GM19035 (cell line): ENCODE data around the gene CYS1.
"Not testable (repeated sequence)": the region's sequence is repeated elsewhere in the genome, so short reads cannot be mapped to it uniquely, and the experiment has no call there.

ENCODE experiments used
- ATAC-seq: cut with Tn5 transposase; IDR thresholded peaks from one replicate; pipeline ENCODE4 v1.9.1; 2021; ENCODE audit not compliant: unreplicated experiment

CYS1 gene

DNA sequence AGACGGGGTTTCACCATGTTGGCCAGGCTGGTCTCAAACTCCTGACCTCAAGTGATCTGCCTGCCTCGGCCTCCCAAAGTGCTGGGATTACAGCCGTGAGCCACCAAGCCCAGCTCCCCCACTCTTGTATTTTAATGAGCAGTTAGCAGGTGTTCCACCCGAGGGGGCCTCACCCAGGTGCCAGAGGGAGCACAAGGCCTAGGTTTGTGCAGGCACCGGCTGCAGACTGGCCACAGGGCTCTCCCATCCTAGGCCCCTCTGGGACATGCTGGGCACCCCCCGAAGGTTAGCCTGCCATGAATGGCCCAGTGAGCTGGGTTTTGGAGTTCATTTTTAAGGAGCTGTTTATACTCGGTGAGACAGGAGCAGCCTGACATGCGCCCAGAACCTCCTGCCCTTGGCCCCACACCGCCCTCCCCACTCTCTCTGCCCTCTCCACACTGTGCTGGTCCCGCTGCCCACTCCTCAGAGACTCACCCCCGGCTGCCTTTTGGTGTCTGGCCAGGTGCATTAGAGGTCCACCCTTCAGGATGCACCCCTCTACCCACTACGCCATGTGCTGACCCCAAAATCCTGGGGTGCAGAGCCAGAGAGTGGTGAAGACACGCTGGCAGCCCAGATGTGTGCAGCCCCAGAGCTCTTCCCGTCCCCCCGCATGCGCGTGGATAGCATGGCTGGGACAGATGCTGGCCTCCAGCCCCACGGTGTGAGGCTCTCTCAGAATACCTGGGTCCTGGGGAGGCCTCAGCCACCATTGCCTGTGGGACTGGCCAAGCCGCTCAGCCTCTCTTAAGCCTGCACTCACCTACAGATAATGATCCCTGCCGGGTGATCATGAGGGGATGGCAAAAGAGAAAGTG is 48.1 kb downstream of the CYS1 start:
- no peak for ATAC-seq

- ATAC-seq = not testable (repeated sequence)
Observed at GRCh38 chr2:10030798-10031197, 49.4 kb downstream of the CYS1 start.

- ATAC-seq = no peak
Observed at GRCh38 chr2:10030311-10030736, 49.9 kb downstream of the CYS1 start.

DNA sequence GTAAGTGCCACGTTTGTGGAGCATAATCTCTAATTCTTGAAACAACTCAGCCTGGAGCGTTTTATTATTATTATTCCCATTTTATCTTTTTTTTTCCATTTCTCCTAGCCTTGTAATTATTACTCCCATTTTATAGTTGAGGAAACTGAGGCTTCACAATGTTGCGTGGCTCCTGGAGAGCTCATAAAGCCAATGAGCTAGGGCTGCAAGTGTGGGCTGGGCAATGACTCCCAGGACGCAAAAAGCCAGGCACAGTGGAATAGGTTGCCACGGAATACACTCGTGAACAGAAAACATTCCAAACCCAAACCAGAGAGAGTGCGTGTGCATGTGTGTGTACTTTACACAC is 50.4 kb downstream of the CYS1 start:
- ATAC-seq = no peak

GRCh38 chr2:10028988-10029874 is 51.0 kb downstream of the CYS1 start:
- ATAC-seq = peak; percentile 87

- no peak for ATAC-seq
Observed at GRCh38 chr2:10028407-10028987, 51.7 kb downstream of the CYS1 start.

DNA sequence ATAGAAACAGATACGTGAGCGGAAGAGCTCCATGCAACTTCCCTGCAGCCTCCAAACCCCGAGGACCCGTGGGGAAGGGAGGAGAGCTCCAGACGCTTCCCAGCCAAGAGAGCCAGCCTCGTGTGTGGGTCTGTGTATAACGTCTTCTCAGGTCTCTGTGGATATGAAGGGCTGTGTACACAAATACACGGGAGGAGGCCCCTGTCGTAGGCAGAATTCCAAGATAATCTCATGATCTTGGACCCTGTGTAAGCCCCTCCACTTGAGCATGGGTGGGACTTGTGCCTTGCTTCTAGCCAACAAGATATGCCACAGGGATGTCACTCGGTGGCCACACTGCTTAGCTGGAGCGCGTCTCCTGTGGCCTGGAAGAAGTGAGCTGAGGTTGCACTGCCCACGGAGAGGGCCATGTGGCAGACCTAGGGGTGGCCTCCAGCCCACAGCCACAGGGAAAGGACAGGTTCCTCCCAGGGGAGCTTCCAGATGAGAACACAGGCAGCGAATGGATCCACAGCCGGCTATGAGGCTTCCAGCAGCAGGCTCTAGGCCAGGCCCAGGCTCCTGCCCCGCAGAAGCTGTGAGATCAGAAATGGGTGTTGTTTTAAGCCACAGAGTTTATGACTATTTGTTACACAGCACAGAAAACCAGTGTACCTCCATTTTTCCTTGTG is 52.4 kb downstream of the CYS1 start:
- ATAC-seq = no peak

DNA sequence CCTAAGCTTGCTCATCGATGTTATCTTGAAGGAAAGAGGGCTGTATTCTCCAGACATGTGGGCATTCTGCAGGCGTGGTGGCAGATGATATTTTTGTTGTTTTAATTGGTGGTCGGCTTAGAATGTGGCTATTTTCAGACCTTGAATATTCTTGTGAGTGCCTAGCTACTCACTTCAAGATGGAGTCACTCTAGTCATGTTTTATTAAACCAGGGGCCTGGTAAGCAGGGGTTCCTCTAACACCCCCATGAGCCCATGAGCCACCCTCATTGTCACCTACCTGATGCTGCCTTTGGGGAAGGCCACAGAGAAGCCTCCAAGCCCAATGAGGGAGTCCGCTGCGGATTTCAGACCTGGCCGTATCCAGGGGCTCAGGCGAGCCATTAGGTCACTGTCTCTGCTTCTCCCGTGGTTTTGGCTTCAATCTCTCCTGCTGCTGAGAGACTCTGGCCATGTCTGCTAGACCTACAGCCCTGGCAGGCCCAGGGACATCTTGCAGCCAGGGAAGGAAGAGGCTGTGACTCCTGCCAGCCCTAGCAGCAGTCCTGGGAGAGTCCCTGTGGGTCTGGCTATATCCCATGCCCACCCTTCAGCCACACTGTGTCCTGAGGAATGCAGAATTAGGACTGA is 53.2 kb downstream of the CYS1 start:
- ATAC-seq = no peak

GRCh38 chr2:10022966-10023662 is 57.1 kb downstream of the CYS1 start:
- ATAC-seq = no peak

DNA sequence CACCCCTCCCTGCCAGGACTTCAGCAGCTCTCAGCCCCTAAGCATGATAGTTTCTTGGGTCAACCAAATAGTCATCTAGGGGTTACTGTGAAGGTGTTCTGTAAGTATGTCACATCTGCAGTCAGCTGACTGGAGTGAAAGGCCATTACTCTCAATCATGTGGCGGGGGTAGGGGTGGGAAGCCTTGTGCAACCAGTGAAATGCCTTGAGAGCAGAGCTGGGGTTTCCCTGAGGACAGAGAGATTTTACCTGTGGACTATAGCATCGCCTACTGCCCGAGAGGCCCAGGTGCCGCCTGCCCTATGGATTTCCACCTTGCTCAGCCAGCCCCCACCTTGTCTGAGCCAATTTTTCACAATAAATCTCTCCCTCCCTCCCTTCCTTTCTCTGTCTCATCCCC is 57.8 kb downstream of the CYS1 start:
- ATAC-seq = no peak

- ATAC-seq = no peak
Observed at GRCh38 chr2:10022041-10022421, 58.2 kb downstream of the CYS1 start.

DNA sequence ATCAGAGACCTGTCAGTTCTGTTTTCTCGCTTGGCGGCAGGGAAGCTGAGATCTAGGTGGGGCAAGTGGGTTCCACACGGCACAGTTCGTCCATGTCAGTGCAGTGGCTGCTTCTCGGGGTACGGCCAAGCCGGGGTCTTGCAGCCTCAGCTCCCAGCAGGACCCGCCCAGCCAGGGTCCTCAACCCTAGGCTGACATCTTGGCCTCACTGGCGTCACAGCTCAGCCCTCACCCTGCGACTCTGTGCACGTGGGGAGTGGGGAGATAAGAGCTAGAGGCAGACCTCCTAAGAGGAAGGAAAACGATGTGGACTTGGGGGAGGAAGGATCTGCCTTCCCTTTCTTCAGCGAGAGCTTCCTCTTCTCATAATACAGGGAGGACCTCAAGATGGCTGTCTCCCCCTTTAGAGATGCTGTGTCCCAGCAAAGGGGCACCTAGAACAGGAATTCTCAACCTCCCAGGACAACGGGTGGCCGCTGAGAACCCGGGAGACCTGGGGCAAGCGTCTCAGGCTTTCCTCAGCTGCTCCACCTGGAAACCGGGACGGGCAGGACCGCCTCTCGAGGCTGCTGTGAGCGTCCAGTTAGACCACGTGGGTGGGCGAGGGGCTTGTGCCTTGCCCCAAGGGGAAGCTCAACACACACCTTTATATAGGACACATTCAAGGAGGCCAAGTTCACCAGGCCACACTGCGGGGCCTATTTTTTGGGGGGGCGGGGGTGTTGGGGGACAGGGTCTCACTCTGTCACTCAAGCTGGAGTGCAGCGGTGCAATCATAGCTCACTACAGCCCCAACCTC is 60.4 kb downstream of the CYS1 start:
- ATAC-seq = no peak

DNA sequence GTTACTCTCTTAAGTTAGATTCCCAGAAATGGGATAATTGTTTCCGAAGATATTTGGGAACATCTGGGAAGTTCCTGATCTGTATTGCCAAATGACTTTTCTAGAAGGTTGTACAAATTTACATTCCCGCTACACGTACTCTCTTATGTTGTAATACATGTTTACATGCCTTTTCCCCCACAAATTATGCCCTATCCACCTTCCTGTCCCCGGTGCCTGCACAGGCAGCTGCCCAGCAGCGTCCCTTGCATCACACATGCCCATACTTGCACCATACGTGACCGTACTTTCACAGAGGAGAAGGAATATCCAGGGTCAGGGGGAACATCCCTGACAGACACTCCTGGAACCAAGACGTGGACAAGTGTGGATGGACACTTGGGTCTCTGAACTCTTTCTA is 61.0 kb downstream of the CYS1 start:
- ATAC-seq = no peak

GRCh38 chr2:10017313-10017941 is 62.8 kb downstream of the CYS1 start:
- ATAC-seq = no peak

DNA sequence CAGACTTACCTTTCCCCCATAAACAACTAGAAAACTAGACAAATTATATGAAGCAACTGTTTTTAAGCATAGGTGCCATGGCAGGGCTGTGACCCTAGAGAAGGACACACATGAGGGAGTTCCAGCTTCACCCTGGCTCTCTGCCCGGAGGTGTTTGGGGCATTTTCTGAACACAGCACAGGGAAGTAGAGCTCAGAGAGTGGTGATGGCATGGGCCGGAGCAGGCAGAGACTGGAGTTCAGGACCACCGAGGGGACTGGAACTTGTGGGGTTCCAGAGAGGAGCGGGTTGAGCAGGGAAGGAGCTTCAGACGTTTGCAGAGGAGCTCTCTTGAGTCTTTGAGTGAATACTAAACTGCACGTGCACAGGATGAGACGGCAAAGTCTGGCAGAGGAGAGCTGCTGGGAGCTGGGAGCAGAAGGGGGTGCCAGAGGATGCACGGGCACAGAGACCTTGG is 63.4 kb downstream of the CYS1 start:
- ATAC-seq = no peak

DNA sequence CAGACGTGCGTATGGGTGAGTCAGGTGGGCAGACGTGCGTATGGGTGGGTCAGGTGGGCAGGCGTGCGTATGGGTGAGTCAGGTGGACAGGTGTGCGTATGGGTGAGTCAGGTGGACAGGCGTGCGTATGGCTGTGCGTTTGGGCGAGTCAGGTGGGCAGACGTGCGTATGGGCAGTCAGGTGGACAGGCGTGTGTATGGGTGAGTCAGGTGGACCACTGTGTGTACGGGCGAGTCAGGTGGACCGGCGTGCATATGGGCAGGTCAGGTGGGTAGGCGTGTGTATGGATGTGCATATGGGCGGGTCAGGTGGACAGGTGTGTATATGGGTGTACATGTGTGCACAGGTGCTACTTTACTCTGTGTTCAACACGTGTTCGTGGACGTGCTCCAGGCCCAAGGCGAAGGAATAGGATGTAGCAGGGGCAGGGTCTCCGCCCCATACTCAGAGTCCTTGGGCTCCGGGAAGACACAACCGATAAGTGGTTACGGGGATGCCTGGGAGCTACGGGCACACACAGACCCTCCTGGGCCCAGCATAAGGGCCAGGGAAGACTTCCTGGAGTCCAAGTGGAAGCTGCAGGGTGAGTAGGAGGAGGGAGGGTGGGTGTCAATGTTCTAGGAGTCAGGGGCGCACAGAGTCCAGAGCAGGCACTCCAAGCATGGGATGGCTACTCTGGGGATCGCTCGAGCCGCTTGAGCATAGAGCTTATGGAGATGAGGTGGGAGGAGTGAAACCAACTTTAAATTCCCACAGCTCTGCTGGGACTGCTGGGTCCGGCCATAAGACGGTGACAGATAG is 64.0 kb downstream of the CYS1 start:
- no peak for ATAC-seq

DNA sequence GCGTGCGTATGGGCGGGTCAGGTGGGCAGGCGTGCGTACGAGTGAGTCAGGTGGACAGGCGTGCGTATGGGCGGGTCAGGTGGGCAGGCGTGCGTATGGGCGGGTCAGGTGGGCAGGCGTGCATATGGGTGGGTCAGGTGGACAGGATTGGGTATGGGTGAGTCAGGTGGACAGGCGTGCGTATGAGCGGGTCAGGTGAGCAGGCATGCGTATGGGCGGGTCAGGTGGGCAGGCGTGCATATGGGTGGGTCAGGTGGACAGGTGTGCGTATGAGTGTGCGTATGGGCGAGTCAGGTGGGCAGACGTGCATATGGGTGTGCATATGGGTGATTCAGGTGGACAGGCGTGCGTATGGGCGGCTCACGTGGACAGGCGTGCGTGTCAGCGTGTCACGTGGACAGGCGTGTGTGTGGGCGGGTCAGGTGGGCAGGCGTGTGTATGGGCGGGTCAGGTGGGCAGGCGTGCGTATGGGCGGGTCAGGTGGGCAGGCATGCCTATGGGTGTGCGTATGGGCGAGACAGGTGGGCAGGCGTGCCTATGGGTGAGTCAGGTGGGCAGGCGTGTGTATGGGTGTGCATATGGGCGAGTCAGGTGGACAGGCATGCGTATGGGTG is 64.7 kb downstream of the CYS1 start:
- ATAC-seq = not testable (repeated sequence)
